NT2/D1 (cell line): ENCODE measurements around the gene KCNA1.

ENCODE experiments used
- SUZ12 ChIP-seq: IDR thresholded peaks from 2 replicates; pipeline ENCODE4 v1.6.1; 2011; ENCODE audit not compliant: insufficient read length, insufficient read depth; ENCODE audit errors: extremely low read depth
- ZNF274 ChIP-seq: IDR thresholded peaks from 2 replicates; pipeline ENCODE4 v1.6.1; 2011; ENCODE audit warnings: mild to moderate bottlenecking, low read depth, low read length

GRCh38 chr12:4951601-4952000, 41.9 kb downstream of the KCNA1 start:
- TF ChIP-seq ZNF274: no peak
- no peak for TF ChIP-seq SUZ12
